HG02852 (cell line): ENCODE results near the gene NFIA.

ENCODE experiments used
- ATAC-seq: cut with Tn5 transposase; IDR thresholded peaks from one replicate; pipeline ENCODE4 v1.9.1; 2021; ENCODE audit warnings: mild to moderate bottlenecking, moderate library complexity; ENCODE audit not compliant: unreplicated experiment

NFIA gene

DNA sequence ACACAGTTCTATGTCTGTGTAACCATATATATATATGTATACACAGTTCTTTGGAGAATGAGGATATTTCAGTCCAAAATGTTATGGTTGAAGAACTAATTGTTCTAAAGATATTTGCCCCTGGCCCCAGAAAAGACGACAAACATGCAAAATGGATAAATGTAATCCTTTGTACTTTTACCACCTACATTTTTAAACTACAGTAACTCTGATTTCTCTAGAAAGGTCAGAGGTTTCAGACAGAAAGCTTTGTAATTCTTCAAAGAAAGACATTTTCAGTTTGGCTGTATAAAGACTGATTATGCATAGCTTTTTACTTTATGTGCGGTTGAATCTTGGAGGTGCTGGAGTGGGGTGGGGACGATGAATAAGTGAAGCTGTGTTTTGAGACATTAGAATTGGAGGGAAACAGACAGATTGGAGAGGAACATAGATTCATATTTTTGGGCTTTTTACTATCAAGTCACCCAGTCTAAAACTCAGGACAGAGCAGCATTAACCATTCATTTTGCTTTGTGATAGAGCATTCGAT, 16.6 kb downstream of the NFIA start:
- ATAC-seq, result no peak

DNA sequence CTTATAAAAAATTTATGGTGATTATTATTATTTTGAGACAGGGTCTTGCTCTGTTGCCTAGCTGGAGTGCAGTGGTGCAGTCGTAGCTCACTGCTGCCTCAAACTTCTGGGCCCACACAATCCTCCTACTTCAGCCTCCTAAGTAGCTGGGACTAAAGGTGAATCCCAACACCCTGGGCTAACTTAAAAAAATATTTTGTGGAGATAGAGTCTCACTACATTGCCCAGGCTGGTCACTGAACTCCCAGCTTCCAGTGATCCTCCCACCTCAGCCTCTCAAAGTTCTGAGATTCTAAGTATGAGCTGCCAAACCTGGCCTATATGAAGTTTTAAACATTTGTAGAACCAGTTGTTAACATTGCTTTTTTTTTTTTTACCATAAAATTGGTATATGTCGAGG, 18.2 kb downstream of the NFIA start:
- no peak for ATAC-seq

DNA sequence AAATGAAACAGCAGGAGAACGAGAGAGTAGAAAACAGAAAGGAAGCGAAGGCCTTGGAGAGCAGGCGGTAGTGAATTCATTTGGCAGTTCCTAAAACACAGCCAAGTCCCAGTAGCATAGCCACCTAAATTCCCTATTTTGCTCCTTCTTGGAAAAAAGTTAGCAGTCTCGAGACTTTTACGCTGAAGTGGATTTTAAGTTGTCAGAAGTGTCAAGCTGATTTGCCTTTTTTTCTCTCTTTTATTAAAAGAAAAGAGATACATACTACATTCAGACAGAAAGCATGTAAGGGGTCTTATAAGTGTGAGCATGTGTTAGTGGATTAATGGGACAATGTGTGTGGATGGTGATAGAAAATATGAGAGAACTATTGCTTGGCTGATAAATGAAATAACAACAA, 19.2 kb downstream of the NFIA start:
- ATAC-seq, result no peak

DNA sequence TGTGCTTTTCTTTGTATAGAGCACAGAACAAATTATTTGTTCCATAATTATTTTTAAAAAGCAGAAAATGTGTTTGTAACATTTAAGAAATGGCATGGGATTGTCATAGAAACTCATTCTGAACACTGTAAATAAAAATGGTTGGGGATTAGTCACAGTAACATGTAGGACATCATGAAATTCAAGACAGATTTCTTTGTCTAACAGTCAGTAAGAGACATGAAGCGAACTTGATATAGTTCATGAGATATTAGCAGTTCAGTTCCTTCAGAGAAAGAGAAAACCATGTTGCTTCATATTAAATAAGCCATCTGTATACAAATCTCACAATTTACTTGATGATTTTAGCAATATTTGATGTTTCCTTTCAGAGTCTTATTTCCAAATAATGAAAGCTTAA, 19.7 kb downstream of the NFIA start:
- ATAC-seq, result no peak

DNA sequence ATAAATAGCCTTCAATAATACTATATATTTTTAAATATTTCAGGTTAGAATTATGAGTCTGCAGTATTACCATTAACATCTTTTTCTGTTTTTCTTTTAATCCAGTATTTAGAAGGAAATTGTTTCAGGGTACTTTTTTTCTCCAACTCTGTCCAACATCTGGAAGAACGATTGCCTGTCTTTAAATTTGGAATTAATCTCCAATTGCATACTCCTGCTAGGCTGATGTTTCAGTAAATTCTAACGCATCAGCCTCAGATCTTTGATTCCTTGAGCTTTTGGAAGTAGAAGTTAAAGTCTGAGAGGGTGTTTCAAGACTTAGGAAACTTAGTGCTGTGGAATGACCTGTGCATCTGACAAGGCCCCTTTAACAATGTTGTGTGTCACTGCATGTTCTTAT, 20.3 kb downstream of the NFIA start:
- no peak for ATAC-seq

DNA sequence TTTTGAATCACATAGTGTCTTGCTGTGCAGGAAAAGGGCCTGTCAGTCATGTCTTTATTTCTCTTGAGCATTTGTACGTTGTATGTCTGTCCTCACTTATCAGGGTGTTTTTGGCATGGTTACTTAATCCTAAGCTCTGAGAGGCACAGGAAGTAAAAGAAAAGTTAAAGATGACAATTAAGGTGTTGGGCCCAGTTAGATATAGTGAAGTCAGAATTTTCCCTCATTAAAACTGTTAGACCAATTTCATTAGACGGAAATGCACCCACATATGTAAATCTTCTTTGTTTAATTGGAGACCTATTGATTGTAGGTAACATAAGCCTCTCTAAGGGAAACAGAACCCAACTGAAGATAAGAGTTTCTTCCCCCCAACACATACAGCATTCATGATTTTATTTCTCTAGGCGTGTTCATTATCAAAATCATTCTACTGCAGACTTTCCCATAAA, 21.9 kb downstream of the NFIA start:
- no peak for ATAC-seq

DNA sequence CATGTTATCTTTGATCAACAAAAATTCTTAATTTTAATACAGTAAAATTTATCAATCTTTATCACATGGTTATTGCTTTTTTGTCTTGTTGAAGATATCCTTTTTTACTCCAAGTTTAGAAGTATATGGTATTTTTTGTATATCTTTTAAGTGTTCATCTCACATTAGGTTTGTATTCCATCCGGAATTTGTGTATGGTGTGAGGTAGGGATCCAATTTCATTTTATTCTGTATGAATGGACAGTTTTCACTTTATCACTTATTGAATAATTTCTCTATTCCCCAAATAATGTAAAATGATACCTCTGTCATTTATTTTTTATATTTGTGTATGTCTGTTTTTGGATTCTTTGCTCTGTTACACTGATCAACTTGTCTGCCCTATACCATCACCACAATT, 25.3 kb downstream of the NFIA start:
- no peak for ATAC-seq

DNA sequence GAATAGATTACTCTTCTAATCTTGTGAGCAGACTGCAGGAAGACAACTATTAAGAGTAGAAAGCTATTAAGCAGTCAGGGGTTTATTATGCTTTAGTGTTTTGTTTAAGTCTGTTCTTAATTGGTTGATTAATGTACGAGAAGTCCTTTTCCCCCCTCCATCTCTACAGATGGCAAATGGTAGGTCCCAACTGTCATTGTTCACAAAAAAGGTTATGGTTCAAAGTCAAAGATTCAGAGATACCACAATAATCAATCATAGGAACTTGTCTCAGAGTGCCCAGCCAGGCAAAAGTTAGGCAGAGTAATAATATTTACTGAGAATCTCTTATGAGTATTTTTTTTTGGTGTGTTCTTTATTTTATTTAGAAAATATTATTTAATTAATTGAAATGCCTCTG, 26.8 kb downstream of the NFIA start:
- no peak for ATAC-seq

DNA sequence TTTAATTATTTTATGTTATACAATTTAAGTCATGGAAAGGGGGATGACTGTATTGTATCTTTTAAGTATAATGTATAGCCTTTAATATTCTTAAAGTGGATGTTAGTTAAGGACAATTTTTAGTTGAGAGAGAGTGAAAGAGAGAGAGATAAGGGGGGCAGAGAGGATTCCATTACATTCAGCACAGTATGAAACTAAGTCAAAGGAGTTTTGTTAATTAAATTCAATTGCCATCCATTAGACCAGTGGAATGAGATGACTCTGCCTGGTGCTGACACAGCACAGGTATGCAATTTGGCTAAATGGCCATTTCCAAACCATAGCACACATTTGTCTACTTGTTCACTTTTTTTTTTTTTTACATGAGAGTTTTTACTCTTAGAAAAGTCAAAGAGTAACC, 27.5 kb downstream of the NFIA start:
- no peak for ATAC-seq

DNA sequence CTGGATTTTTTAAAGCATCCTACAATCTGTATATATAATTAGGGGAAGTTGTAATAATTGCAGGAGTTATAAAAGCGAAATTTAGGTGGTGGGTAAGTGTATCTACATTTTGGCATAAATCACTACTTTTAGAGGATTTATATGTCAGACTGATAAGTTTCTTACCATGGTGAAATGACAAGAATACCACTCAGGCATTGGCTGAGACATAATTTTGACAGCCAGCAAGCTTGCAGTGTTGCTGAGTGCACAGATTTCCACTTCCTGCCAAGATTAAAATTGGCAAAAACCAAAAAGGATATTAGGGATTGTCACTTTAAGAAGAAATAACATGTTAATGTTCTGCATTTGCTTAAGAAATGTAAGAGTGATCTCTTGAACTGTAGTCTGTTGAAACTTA, 28.2 kb downstream of the NFIA start:
- ATAC-seq, result no peak

DNA sequence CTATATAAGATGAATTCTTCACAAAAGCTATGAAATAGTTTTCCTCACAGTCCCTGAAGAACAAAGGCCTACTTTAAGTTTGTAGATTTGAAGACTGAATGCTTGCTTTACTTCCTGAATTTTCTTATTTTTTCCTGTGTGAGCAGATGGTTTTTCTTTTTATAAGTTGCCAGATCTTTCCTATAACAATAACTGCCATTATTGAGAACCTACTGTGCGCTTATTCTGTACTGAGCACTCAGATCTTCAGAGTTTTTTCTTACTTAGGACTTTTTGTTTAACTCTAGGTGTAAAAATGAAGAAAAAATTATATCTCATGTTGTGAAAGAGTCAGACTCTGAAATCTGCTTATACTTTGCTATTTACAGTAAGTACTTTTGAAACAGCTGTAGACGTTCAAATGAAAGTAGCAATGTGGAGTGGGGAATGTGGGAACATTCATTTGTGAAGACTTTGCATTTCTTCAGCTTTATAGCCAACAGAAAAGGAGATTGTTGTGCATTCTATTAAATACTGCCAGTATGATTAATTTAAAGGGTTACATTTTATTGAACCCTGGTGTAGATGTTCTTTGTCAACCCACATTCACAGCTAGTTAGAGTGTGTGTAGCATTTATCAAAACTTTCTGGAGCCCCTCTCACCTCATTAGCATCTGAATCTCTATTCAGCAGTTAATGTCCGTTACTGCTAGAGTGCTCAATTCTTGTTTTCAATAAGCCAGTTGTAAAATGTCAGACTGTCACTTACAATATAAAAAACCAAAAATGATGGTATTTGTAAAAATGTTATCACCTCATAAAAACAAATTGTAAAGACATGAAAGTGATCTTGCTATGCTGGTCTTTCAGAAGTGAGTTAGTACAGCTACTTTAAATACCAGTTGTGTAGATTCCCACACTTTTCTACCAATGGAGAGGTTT, 29.0 kb downstream of the NFIA start:
- no peak for ATAC-seq

DNA sequence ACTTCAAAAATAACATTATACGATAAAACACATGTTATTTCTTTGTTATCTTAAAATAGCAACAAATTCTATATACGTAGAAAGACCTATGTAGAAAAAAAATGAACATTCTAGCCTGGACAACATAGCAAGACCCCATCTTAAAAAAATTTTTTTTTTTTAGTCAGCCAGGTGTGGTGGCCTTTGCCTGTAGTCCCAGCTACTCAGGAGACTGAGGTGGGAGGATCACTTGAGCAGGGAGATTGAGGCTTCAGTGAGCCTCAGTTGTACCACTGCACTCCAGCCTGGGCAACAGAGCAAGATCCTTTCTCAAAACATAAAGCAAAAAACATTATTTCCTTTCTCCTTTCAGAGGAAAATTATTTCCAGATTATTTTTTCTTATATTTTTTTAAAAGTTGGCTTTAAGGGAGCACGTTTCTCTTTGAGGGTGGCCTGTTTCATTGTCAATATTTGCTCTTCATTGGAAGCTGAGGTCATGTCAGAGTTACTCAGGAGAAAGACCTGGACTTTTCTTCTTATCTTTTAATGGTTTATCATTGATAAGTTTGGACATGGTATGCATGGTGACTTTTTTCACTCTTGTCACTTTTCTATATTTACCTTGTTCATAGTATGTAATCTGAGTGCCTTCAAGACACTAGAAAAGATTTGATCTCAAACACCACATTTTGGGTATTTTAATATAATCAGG, 32.0 kb downstream of the NFIA start:
- no peak for ATAC-seq

DNA sequence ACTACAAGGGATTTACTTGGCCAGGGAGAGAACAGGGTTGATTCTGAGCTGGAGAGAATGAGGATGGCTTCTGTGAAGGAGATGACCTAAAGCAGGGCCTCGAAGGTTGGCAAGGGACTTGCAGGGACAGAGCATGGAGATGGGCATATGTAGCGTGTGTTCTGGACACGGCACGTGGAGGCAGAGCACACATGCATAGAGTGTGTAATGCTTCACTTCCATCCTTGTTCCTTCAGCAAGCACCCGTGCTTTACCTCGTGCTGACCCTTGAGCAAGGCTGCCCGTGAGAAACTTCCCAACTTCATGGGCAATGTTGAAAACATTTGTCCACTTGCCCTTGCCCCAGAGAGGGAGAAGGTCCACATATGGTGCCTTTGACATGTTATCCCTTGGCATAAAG, 33.1 kb downstream of the NFIA start:
- no peak for ATAC-seq

DNA sequence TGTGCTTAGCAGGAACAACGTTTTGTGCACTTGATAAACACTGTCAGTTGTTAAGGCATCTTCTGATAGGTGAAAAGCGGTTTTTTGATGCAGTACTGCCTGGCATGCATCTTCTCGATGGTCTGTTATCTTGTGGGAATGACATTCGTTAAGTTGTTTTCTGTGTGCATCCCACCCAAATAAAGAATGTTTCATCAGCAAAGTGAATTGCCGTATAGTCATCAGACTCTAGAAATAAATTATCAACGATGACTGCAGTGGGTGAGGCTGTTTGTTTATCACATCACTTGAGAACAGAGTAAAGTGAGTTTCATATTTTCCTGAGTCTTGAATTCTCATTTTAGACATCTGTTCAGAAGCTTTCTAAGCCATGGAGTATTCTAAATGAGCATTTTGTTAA, 34.1 kb downstream of the NFIA start:
- no peak for ATAC-seq

DNA sequence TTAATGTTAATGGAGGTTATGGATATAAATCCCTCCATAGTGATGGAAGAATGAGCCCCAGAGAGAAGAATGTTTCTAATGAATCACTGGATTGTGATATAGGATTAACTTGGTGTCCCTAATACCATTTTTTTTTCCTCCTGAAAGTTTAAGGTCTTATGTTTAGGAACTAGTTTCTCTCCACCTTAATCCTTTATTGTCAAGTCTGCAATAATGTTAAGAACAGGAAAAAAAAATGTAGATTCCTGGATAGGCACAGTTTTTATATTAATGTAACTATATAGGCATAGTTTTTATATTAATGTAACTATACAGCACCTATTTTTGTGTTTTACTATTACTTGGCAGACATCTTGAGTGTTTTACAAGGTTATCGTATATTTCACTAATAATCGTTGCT, 34.9 kb downstream of the NFIA start:
- no peak for ATAC-seq

DNA sequence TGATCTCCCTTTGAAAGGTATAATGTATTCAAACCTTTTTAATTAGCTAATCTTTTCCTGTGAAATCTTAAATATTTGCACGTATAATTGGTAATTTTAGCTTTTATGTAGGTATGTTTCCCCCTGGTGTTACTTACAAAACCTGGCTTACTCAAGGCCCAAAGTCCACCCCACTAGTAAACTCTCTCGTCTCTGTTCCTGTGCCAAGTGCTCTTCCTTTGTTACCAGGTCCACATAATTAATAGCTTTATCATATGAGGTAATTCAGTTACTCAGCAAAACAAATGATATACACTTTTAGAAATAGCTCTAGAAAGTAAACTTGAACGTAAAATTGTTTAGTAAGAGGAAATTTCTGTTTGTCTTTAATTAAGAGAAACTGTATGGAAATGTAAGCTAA, 36.7 kb downstream of the NFIA start:
- ATAC-seq, result no peak

DNA sequence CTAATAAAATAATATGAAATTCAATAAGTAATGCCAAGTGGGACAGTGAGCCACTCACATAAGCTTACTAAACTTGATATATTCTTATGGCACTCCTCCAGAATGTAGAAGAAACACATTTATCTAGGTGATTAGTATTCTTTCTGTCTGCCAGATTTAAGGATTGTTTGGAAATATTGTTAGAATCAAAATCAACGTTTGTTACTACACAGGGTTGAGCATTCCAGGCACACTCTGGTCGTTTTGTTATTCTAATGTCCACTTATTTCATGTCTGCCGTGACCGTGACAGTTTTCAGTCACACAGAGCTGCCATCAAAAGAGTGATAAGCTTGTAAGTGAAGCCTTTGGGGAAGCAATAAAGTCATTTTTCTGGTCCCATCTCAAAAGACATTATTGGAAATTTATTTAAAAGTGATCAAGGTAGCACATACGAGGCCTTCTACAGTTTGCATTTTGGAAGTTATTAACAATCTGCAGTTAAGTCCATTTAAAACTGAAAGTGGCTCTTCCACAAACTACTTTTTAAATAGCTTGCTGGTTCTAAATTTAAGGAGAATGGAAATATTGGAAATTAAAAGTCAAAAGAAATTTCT, 38.0 kb downstream of the NFIA start:
- no peak for ATAC-seq

DNA sequence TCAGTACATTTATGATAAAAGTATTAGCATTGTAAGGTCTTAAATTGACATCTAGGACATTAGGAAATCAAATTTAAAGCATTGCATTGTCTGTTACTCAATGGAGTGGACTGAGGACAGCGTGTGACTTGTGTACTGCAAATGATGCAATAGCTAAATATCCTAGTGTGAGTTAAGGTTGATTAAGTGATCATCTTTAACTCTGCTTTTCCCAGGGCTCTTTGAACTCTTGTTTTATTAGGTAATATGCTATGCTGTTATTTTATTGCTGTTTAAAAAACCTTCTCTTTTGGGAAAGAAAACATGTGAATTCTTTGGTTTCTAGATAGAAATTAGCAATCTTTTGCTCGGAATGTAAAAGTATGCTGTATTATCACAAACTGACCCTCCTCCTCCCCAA, 38.6 kb downstream of the NFIA start:
- ATAC-seq, result no peak

DNA sequence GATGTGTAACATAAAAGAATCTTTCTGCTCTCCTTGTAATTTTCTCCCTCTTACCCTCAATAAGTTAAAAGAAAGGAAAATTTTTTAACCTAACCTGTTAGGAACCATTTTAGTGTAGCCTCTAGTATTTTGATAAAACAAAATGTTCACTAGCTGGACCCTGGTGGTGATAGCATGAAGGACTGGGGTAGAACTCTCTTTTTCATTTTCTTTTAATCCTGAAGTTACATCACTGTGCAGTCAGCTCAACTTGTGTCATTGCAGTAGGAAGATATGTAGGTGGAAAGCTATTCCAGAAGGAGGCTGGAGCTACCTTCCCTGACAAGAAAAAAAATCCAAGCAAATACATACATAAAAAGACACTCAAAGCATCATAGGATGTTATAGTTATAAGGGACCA, 39.3 kb downstream of the NFIA start:
- no peak for ATAC-seq

DNA sequence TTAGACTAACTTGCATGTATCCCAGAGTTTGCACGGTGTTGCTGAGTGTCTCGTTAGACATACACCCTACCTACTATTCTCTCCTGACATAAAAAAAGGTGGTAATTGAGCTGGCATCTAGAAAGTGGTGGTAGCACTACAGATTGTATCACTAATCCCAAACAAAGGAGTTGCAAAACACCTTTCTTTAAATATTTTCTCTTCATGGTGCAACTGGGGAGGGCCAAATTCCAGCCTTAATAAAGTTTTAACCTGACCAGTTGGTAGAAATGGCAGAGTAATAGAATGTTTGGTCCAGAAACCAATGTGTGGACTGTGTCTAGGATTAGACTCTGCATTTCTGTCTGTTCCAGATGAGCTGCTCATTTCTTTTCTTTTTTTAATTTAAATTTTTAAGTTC, 40.0 kb downstream of the NFIA start:
- ATAC-seq, result no peak

DNA sequence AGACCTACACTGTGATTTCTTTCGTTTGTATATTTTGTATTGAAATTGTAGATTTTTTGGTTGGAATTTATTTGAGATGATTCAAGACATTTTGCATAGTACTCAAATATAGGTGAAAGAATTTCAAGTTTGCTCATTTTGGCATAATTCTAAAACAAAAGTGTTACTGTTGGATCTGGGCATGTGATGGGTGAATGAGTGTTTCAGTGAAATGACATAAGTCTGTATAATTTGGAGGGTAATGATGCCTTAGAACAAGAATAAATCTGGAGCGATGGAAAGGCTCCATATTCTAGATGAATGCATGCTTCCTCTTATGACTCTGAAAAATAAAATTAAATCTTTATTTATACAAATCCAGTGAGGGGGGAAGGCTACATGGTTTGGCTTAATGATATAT, 41.0 kb downstream of the NFIA start:
- no peak for ATAC-seq

DNA sequence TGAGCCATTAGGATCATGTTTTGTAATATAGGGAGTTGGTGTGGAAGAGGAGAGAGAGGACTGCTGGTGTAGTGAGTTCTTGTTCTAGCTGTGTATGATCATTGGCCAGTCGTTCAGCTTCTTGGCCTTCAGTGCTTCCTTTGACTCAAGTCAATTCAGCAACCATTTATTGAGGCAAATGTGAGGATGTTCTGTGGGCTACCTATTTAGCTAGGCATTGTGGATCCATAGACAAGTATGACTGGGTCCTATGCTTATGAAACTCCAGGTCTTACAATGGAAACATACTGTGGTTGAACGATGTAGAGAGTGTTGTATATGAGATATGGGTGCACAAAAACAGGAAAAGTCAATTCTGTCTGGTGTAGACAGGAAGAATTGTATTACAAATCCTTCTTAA, 41.7 kb downstream of the NFIA start:
- no peak for ATAC-seq
